Nucleus accumbens (tissue), 56 donors: ENCODE results near the gene CLK2.

ENCODE experiments used
- DNase-seq, 56 donors: peaks; one replicate each; lab custom pipeline; 2025; lab: John Stamatoyannopoulos, UW

CLK2 gene

GRCh38 chr1:155273343-155274245 is at the start of gene CLK2:
CLK2 (minus strand) TSS chr1:155273504; CDS start chr1:155270977, 2,527 bp downstream.
- DNase-seq, result peak; percentile 54 to 96 (median 88)

GRCh38 chr1:155322571-155322952 is 49.3 kb upstream of the CLK2 start:
- DNase-seq, result peak in 7 of 56 donors; percentile 37 to 55 (median 43)

GRCh38 chr1:155321639-155322503 is 48.6 kb upstream of the CLK2 start:
- peak in 2 of 56 donors; percentile 37 to 47 for DNase-seq

GRCh38 chr1:155320661-155321617 is 47.6 kb upstream of the CLK2 start, which contains the start of gene RUSC1:
RUSC1 (plus strand) TSS chr1:155320894; CDS start chr1:155321774, 880 bp downstream.
- peak in 54 of 56 donors; percentile 21 to 91 (median 74) for DNase-seq

GRCh38 chr1:155320252-155320651 is 46.9 kb upstream of the CLK2 start:
- no peak for DNase-seq

GRCh38 chr1:155319536-155319935 is 46.2 kb upstream of the CLK2 start:
- no peak for DNase-seq

- no peak for DNase-seq
These were observed 44.8 kb upstream of the CLK2 start for GRCh38 chr1:155318082-155318481.

GRCh38 chr1:155316922-155317321 is 43.6 kb upstream of the CLK2 start:
- DNase-seq, result no peak

- peak in 7 of 56 donors; percentile 6 to 38 (median 20) for DNase-seq
These were observed 40.0 kb upstream of the CLK2 start for GRCh38 chr1:155313261-155313660.

- peak in 3 of 56 donors; percentile 15 to 22 (median 16) for DNase-seq
These were observed 36.2 kb upstream of the CLK2 start for GRCh38 chr1:155309423-155310021.

GRCh38 chr1:155308493-155309422 is 35.5 kb upstream of the CLK2 start, which contains the start of gene FDPS:
FDPS (plus strand) TSS chr1:155308866; CDS start chr1:155309790, 924 bp downstream.
- peak; percentile 81 to 100 (median 98) for DNase-seq

GRCh38 chr1:155307247-155307740 is 34.0 kb upstream of the CLK2 start:
- peak in 1 of 56 donors; percentile 5 for DNase-seq

- no peak for DNase-seq
These were observed 32.6 kb upstream of the CLK2 start for GRCh38 chr1:155305881-155306391.

GRCh38 chr1:155304558-155305063 is 31.3 kb upstream of the CLK2 start:
- DNase-seq, result no peak

GRCh38 chr1:155301342-155301841 is 28.1 kb upstream of the CLK2 start, which contains the start of gene PKLR:
PKLR (minus strand) TSS chr1:155301438; CDS start chr1:155301395, 43 bp downstream.
- no peak for DNase-seq

GRCh38 chr1:155300553-155301329 is 27.4 kb upstream of the CLK2 start:
- no peak for DNase-seq
